ENCODE data around the gene ELOVL7.

- no peak for TF ChIP-seq POLR2A (IDR thresholded peaks at IDR 0.05)
- no peak for TF ChIP-seq CTCF (IDR thresholded peaks at IDR 0.05 in 8 of 11, conservative IDR thresholded peaks at IDR 0.05 in 3 of 11)
- no peak for TF ChIP-seq POLR2AphosphoS5 (IDR thresholded peaks at IDR 0.05)
Observed at GRCh38 chr5:60740322-60740721, 103.7 kb downstream of the ELOVL7 start.
